ENCODE data around the gene CAMK1G. TPM values are rescaled to one million over a fixed set of nuclear protein-coding genes. Genes with fewer than 3 reads are reported as not detected.

CAMK1G gene
- total RNA-seq, 4 donors from 2014 or later = 0.23 to 0.34 TPM; not detected in 2

DNA sequence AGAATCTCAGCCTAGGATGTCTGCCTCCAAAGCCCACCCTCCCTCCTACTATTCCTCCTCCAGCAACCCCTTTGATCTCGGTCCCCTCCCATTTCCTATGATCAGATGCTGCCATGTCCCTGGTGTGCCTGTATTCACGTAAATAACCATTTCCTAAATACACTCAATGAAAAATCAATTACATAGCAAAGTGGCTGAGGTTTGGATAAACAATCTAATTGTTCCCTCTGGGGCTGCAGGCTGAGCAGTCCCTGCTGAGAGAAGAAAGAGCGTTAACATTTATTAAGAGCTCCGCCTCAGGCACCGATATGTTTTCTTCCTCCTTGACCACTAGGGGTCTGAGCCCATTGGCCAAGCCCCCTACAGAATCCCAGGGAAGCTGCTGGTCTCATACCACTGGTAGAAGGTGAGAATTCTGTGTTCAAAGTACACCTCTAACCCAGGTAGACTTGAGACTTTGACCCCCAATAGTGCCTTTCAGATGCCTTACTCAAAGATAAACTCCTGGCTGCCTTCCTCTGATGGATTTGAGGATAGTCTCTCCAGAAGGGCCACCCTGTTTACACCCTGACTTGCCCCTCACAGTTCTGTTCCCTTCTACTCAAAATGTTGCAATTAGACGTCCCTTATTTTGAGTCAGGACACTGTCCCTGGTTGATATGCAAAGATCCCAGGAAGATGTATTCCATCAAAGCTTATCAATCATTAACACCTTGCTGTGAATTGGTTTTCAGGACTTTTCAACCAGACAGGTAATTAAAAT is 33.9 kb upstream of the CAMK1G start:
- DNase-seq (ENCODE audit: low spot score in 2 of 2) = no peak
- 58% methylated on average over 6 of the region's 6 CpGs for WGBS
- peaks cover 4% of the 10 kb centered on the region for H3K27me3 ChIP-seq
- H3K9me3 ChIP-seq = no peaks in the 10 kb centered on the region
- no peaks in the 10 kb centered on the region for H3K36me3 ChIP-seq
- H3K4me3 ChIP-seq = no peak overlapping the region
- H3K4me1 ChIP-seq = peaks cover 14% of the 10 kb centered on the region
- TF ChIP-seq POLR2AphosphoS5 (IDR thresholded peaks at IDR 0.05) = no peak
- TF ChIP-seq, protein P1, sequence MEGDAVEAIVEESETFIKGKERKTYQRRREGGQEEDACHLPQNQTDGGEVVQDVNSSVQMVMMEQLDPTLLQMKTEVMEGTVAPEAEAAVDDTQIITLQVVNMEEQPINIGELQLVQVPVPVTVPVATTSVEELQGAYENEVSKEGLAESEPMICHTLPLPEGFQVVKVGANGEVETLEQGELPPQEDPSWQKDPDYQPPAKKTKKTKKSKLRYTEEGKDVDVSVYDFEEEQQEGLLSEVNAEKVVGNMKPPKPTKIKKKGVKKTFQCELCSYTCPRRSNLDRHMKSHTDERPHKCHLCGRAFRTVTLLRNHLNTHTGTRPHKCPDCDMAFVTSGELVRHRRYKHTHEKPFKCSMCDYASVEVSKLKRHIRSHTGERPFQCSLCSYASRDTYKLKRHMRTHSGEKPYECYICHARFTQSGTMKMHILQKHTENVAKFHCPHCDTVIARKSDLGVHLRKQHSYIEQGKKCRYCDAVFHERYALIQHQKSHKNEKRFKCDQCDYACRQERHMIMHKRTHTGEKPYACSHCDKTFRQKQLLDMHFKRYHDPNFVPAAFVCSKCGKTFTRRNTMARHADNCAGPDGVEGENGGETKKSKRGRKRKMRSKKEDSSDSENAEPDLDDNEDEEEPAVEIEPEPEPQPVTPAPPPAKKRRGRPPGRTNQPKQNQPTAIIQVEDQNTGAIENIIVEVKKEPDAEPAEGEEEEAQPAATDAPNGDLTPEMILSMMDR (IDR thresholded peaks at IDR 0.05) = no peak
- no peak overlapping the region for H3K27ac ChIP-seq

DNA sequence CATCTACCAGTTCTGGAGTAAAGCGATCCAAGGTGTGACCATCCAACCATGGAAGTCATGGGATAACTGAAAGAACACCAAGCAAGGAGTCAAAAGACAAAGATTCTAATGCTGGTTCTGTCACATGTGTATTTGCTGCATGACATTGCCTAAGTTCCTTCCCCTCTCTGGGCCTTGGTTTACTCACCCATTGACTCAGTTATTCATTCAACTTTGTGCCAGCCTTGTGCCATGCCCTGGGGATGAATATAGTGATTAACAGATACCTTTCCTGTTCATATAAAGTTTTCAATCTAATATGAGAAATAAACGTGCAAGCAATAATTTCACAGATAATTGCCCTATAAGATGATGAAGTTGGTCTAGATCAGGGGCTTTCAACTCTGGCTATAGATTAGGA is 33.0 kb upstream of the CAMK1G start:
- TF ChIP-seq POLR2AphosphoS5 (IDR thresholded peaks at IDR 0.05) = no peak
- TF ChIP-seq, protein P1 (IDR thresholded peaks at IDR 0.05) = no peak
- TF ChIP-seq POLR2A (IDR thresholded peaks at IDR 0.05) = no peak
- no peak for TF ChIP-seq EP300 (IDR thresholded peaks at IDR 0.05)
- H3K4me3 ChIP-seq = no peak overlapping the region
- 78% methylated on average over 2 of the region's 2 CpGs for WGBS

DNA sequence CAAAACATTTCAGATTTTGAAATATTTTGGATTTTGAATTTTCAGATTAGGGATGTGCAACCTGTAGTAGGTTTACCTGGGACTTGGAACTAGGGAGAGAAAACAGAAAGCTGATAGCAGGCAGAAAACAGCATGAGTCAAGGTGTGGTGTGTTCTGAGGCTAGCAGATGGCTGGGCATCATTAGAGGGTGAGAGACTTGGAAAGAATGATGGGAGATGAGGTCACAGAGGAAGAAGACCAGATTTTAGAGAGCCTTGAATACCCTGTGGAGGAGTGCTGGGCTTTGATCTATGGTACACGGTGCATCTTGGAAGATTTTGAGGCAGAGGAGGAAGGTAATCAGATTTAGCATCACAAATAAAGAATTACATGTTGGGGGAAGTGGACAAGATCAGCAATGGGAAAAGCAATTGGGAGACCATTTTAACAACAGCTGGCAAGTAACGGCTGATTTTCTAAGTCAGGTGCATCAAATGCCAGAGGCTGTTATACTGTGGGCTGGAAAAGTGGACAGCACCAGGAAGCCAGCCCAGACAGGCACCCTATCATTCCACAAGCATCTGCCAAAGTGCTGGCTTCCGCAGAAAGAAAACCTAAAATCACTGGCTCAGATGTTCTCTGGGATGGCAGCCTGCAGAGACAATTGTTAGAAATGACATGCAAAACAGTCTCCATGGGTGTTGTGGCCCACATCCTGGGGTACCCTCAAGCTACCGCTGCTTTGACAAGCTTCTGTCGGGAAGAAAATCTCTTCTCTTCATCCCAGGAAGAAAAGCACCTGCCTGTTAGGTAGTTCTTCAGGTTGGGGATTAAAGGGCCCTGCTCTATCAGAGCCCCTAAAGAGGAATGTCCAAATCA is 30.9 kb upstream of the CAMK1G start:
- no peaks in the 10 kb centered on the region for H3K36me3 ChIP-seq
- no peak overlapping the region for H3K4me3 ChIP-seq
- TF ChIP-seq POLR2AphosphoS5 (IDR thresholded peaks at IDR 0.05) (no peak), POLR2A (IDR thresholded peaks at IDR 0.05) (no peak), EP300 (IDR thresholded peaks at IDR 0.05) (no peak)
- TF ChIP-seq, protein P1 (IDR thresholded peaks at IDR 0.05) = no peak
- H3K4me1 ChIP-seq = no peaks in the 10 kb centered on the region
- H3K9me3 ChIP-seq = no peaks in the 10 kb centered on the region
- WGBS = 26% methylated on average over 5 of the region's 5 CpGs
- H3K27ac ChIP-seq = no peak overlapping the region
- peaks cover 4% of the 10 kb centered on the region for H3K27me3 ChIP-seq
- no peak for DNase-seq (ENCODE audit: low spot score in 2 of 2)

More for the DNA sequence above, 33.0 kb upstream of the CAMK1G start:
- peaks cover 4% of the 10 kb centered on the region for H3K27me3 ChIP-seq
- H3K36me3 ChIP-seq = no peaks in the 10 kb centered on the region
- no peak overlapping the region for H3K27ac ChIP-seq
- peaks cover 14% of the 10 kb centered on the region for H3K4me1 ChIP-seq
- H3K9me3 ChIP-seq = no peaks in the 10 kb centered on the region
- no peak for DNase-seq (ENCODE audit: low spot score in 2 of 2)

DNA sequence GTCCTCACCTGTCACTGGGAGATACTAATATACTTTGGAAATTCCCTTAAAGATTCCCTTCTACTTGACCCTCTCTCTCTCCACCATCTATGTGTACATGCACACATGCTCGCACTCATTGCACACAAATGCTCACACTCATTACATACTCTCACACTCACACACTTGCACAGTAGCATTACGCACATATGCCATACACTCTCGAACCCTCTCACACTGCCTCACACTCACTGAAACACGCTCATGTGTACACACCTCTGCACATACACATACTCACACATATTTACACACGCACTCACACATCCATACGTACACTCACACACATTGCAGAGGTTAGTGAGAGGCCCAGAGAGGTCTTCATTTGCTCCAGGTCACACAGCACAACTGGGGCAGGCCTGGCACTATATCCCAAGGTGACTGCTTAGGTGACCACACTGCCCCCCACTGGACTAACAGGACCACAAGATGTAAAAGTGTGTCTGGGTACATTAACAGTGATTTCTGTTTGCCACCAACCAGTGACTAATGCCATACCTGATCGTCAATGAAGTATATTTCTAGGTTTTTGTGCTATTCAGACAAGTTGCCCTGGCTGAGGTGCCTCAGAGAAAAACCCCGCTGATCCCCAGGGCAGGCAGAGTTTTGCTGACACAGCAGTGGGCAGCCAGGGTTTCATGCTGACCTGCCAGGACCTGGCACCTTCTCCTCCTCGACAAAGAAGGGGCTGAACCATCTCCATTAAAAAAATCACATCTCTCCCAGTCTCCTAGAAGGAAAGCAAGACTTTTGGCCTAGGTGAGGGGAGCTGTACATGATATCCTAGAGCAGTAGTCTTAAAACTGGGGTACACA is 28.5 kb upstream of the CAMK1G start:
- Histone ChIP-seq H3K36me3 (no peaks in the 10 kb centered on the region), H3K4me1 (no peaks in the 10 kb centered on the region), H3K27me3 (no peaks in the 10 kb centered on the region), H3K4me3 (no peak overlapping the region), H3K27ac (no peak overlapping the region), H3K9me3 (no peaks in the 10 kb centered on the region)
- DNase-seq (ENCODE audit: low spot score in 2 of 2) = no peak
- no peak for TF ChIP-seq POLR2A (IDR thresholded peaks at IDR 0.05)
- TF ChIP-seq EP300 (IDR thresholded peaks at IDR 0.05) = no peak
- TF ChIP-seq, protein P1 (IDR thresholded peaks at IDR 0.05) = no peak
- no peak for TF ChIP-seq POLR2AphosphoS5 (IDR thresholded peaks at IDR 0.05)
- 95% methylated on average over 9 of the region's 9 CpGs for WGBS
